ENCODE results near the gene BMERB1.
A peak's percentile ranks its signal among the peaks of the same experiment; 100 is the strongest.
"Not testable (repeated sequence)": the region's sequence is repeated elsewhere in the genome, so short reads cannot be mapped to it uniquely, and the experiment has no call there.

The BMERB1 gene

DNA sequence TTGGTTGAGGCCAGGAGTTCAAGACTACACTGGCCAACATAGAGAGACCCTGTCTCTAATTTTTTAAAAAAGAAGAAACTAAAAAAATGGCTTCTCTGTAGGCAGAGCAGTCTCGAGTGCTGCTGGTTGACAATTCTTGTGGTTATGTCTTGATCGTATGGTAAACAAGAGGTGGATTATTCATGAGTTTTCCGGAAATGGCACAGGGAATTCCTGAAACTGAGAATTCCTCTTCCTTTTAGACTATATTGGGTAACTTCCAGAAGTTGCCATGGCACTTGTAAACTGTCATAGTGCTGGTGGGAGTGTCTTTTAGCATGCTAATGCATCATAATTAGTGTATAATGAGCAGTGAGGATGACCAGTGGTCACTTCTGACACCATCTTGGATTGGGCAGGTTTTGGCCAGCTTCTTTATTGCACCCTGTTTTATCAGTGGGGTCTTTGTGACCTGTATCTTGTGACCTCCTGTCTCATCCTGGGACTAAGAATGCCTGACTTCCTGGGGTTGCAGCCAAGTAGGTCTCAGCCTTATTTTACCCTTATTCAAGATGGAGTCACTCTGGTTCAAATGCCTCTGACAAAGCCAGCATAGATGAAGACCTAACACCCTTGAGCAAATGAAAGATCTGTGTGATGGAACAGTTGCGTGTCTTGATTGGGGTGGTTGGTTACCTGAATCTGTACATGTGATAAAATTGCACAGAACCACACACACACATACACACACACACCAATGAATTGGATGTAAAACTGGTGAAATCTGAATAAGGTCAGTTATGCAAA, 30.2 kb downstream of the BMERB1 start:
- no peak for DNase-seq

DNA sequence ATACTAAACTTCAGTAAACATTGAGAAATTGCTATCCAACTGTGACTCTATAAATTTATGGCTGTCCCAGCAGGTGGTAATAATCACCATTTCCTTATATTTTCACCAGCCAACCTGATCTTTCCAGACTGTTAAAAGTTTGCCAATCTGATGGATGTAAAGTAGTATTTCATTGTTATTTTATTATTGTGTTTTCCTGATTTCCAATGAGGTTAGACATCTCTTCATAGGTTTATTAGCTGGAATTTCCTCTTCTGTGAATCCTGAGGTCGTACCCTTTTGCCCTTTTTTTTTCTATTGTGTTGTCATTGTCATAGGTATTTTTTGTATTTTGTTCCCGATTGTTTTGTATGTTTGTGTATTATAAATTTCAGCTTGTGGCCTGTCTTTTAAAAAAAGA, 31.7 kb downstream of the BMERB1 start:
- DNase-seq: no peak

DNA sequence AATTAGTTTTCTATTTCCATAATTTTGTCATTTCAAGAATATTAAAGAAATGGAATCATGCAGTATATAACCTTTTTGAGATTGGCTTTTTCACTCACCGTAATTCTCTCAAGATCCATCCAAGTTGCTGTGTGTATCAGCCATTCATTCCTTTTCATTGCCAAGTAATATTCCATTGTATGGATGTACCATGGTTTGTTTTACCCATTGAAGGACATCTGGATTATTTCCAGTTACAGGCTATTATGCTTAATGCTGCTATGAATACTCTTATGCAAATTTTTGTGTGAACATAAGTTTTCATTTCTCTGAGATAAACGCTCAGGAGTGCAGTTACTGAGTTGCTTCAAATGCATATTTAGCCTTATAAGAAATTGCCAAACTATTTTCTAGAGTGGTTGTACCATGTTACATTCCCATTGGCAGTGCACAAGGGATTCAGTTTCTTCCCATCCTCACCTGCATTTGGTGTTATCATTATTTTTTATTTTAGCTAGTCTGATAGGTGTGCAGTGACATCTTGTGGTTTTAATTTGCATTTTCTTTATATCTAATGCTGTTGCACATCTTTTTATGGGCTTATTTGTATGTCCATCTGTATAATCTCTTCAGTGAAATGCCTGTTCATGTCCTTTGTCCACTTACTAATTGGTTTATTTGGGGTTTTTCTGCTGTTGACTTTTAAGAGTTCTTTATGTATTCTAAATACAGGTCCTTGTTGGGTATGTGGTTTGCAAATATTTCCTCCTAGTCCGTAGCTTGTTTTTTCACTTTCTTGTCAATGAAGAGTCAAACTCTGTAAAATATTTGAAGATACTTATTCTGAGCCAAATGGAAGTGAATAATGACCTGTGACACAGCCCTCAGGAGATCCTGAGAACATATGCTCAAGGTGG, 32.7 kb downstream of the BMERB1 start:
- DNase-seq: no peak

DNA sequence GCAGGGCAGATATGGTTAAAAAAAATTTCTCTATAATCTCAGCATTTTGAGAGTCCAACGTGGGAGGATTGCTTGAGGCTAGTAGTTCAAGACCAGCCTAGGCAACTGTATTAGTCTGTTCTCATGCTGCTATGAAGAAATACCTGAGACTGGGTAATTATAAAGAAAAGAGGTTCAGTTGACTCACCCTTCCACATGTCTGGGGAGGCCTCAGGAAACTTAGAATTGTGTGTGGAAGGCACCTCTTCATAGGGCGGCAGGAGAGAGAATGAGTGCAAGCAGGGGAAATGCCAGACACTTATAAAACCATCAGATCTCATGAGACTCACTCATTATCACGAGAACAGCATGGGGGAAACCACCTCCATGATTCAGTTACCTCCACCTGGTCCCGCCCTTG, 42.6 kb downstream of the BMERB1 start:
- DNase-seq: not testable (repeated sequence)

DNA sequence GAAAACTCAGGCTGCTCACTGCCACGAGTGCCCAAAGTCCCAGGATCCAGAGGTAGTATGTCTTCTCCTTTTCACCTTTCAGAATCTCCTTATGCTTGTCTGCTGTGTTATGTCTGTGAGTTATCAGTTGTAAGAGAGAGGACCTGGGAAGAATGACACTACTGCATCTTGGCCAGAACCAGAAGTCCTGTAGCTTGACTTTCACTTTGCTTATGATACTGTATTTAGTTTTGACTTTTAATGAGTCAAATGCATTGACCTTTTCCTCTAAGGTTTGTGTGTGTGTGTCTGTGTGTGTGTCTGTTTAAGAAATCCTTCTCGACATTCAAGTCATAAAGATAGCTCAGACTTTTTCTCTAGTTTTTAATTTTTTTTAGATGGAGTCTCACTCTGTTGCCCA, 43.4 kb downstream of the BMERB1 start:
- DNase-seq: no peak

DNA sequence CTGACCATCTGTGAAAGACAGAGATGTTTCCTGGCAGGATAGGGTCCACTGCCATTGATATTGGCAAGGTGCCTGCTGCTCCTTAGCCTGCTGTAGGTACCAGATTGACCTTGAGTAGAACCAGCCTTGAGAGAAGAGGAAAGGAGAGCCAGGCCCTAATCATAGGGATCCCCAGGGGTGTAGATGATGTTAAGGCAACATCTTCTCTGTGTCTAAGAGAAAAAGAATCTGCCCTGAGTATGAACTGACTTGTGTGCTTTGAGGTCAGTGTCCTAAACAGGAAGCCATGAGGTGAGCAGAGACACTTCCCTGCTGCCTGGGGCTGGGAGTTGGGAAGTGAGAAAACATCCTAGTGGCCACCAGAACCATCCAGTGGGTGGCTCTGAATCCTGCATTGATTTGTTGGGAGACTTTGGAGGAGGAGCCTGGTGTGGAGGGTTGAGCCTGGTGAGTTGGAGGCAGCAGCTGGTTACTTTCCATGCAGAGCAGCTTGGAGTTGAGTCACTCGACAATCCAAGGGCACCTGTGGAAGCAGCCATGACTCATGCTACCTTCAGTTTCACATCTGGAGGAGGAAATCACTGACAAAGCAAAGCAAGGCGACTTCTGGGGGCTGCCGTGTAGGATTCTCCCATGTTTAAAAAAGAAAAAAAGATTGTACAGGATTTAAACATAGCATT, 47.8 kb downstream of the BMERB1 start:
- peak; percentile 48 for DNase-seq

DNA sequence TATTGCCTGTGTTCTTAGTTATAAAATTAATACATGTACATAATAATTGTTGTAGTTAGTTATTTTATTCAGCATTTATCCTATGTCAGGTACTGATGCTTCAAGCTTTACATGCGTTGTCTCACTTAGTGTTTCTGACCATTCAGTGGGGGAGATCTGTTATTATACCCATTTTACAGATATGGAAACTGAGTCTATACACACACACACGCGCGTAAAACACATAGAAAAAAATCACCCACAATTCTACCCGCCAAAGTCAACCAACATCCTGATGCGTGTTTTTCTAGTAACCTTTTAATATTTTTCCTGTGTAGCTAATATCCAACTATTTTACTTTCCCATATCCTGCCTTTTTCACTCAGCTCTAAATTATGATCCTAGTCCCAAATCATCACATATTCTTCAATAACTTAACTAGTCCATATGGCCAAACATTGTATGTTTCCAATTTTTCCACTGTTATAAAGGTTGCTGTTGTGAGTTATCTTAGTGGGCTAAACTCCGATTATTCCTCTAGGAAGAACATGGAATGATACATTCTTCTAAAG, 48.4 kb downstream of the BMERB1 start:
- no peak for DNase-seq

- no peak for DNase-seq
These were observed 49.5 kb downstream of the BMERB1 start for GRCh38 chr16:15483857-15484256.

- no peak for DNase-seq
These were observed 50.3 kb downstream of the BMERB1 start for GRCh38 chr16:15484662-15485061.

GRCh38 chr16:15485175-15485574, 50.8 kb downstream of the BMERB1 start:
- DNase-seq: no peak

DNA sequence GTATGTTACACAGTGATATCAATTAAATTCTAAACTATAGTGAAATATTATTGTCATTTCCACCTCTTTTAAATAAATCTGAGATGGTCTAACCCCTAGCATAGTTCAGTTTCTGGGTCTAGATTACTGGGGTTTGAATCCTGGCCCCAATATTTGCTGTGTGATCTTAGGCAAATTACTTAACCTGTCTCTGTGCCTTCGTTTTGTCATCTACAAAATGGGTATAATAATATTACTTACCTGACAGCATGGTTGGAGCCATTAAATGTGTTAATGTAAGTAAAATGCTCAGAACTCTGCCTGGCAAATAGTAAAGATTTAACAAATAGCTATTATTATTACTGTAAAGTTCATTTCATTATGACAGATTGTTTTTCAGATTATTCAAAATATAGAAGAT, 52.3 kb downstream of the BMERB1 start:
- DNase-seq: no peak

GRCh38 chr16:15487336-15488284, 53.2 kb downstream of the BMERB1 start:
- no peak for DNase-seq

GRCh38 chr16:15489016-15489415, 54.6 kb downstream of the BMERB1 start:
- DNase-seq: no peak

- no peak for DNase-seq
These were observed 55.8 kb downstream of the BMERB1 start for GRCh38 chr16:15490123-15490711.

DNA sequence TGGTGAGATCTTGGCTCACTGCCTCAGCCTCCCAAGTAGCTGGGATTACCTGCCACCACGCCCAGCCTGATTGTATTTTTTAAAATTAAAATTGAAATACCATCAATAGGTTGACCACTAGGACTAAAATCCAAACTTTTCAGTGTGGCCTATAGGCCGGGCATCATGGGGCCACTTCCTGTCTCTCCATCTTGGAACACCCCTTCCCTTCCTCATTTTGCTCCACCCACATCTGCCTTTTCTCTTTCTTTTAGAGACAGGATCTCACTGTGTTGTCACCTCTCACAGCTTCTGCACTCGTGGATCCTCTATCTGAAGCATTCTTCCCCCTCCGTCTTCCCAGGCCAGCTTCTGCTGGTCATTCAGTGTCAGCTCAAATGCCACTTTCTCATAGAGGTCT, 57.0 kb downstream of the BMERB1 start:
- no peak for DNase-seq

GRCh38 chr16:15492091-15492740, 57.8 kb downstream of the BMERB1 start:
- DNase-seq: no peak

DNA sequence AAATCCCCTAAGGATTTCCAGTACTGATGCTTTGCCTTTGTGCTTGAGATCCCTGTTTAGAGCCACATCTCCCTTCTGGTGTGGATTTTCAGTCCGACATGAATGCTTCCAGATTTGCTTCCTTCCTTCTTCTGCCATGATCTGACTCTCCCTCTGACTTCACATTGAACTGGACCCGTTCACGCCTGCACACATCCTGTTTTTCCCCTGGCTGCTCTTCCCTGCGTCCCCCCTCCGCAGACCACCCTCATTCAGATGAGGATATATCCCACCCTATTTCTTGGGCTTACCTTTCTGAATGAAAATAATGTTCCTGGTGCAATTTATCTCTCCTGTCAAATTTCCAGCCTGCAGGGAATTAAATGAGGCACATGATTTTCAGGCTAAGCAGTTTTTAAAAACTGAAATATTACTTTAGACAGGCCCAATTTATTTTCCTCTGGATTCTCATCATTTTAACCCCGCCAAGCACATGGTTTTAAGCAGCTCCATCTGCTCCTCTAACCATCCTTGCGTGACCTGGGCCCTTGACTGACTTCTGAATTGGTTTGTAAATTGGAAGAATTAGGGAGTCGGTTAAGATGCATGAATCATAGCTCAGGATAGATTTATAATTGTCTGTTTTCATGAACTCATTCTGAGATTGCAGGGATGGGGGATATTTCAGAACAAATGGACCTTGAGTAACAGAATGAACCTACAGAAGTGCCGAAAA, 59.2 kb downstream of the BMERB1 start:
- DNase-seq: peak; percentile 95

DNA sequence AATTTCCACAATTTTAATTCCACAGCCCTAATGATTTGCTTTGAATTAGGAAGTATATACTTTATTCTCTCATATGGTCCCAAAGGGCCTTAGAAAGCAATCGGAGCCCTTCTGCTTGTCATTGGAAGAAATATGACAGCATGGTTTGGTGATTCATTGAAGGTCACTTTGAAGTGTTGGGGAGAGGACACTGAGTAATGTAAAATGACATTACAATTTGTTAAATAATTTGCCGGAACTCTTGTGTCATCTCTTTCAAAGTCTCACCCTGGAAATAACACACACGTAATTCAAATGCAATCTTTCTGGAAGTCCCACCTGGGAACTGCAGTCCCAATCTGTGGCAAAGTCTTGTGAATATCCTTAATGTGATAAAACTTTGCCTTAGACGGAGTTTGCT, 59.8 kb downstream of the BMERB1 start:
- DNase-seq: peak; percentile 47

GRCh38 chr16:15495898-15496297, 61.5 kb downstream of the BMERB1 start:
- no peak for DNase-seq

GRCh38 chr16:15498427-15499175, 64.2 kb downstream of the BMERB1 start:
- DNase-seq: no peak

Measured in NCI-H446 treated with DMSO at 0.1 percent for 48 hours (cell line).